DMS79 treated with DMSO at 0.1 percent for 48 hours (cell line): ENCODE results near the gene DDX18.

Experiments used
- DNase-seq: peaks from one replicate; lab custom pipeline; 2025; lab: John Stamatoyannopoulos, UW

Gene DDX18

DNA sequence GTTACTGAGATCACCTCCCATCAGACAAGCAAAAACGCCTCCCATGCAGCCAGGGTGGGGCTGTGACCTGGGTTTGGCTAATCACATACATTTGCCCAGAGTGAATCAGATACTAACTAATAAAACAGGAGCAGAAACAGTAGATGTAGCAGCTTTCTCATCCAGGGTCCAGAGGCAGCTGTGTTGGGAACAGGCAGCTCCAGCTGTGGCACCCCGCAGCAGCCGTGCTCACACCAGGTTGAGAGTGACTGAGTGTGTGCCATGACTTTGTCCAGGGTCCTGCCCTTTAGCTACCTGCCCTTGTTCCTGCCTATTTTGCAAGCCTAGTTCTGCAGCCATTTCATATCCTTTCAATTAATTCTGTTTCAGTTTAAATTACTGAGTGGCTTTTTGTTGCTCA, 20.5 kb downstream of the DDX18 start:
- DNase-seq = no peak

DNA sequence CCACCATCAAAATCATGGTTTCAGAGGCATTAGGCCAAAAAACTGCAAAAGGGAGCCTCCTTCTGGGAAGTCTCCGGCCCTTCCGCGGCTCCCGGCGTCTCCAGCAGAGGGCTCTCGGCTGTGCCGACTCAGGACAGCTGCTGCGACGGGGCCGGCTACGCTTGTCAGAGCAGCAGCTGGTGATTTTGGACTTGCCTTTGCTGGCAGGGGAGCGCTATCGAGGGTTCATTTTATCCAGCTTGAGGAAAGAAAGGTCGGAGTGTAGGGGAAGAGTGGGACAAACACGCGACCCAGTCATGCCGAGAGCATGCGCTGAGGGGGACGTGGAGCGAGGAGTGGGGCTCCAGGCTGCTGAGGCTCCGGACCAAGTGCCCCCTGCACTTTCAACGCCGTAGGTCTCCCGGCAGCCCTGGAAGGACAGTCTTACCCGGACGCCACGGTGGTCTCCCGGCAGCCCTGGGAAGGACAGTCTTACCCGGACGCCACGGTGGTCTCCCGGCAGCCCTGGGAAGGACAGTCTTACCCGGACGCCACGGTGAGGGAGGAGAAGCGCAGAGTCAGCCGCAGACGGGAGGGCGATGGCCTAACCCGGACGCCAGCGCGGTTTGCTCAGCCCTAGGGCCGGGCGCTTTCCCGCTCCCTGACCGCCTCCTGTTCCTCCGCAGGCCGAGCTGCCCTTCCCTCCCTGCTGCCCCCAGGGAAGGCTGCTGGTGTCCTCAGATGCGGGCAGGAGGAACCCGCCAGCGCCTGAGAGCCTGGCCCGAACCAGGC, 21.7 kb downstream of the DDX18 start:
- peak; percentile 35 for DNase-seq

DNA sequence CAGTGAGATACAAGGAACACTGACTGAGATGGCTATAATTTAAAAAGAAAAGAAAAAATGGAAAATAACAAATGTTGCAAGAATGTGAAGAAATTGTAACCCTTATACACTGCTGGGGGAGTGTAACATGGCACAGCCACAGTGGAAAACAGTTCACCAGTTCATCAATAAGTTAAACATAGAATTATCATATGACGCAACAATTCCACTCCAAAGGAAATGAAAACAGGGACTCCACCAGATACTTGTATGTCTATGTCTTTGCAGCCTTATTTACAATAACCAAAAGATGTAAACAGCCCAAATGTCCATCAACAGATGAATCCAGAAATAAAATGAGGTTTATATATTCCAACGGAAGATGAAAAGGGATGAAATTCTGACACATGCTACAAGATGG, 30.8 kb downstream of the DDX18 start:
- DNase-seq = no peak

DNA sequence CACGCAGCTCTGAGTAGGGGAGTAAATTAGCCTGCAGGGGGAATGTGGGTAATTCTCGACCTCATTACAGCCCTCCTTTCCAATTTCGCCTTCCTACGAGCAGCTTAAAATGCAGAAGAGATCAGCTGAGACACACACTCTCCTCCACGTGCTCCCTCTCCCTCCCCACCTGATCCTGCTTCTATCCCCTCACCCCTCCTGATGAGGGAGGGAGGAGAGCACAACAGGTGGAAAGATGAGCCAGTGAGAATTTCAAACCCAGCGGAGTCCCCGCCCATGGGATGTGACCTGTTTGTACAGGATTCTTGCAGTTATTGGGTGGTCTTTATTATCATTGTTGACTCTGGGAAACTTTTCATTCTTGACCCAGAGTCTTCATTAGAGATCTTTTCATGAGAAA, 35.5 kb downstream of the DDX18 start:
- DNase-seq = no peak

DNA sequence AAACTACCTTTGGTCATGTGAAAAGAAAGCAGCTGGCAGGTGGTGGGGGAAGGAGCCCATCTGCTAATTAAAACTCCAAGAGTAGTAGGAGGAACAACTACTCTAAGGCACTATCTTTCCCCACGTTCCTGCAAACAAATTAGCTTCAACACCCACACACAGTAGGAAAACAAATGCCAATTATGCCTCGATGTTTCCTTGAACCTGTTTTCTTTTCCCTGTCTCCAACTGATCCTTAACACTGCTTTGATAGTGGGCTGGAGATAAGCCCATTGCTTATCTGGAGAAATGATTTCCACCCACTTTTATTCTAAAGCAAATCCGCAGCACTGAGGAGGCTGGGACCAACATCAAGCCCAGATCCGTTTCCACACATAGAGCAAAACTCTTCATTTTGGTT, 36.0 kb downstream of the DDX18 start:
- no peak for DNase-seq

DNA sequence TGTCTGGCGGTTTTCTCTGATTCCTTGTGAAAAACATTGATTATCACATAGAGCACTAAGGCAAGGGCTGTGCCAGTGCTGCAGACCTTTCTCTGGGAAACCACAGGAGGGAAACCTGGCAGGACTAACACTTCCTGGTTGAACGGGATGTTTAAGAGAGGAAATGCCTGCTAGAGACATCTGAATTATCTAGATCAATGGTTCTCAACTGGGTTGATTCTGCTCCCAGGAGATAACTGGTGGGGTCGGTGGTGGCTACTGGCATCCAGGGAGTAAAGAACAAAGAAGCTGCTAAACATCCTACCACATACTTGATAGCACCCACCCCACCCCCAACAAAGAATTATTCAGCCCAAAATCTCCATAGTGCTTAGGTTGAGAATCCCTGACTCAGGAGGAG, 37.5 kb downstream of the DDX18 start:
- DNase-seq = no peak

DNA sequence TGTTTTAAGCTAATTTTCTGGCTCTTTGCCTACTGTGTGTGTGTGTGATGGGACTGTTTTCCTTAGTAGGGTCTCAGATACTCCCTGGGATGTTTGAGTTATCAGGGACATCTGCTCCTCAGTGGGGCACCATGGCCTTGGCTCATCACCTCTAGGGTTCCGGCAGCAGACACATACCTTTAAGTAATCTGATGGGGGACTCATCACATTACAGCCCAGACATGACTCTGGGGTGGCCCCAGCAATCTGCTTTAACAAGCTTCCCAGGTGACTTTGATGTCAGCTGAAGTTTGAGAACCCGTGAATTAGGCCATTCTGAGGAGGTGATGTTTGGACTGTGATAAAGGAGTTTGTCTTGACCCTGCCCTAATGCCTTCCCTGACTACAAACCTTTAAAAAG, 38.8 kb downstream of the DDX18 start:
- DNase-seq = no peak

DNA sequence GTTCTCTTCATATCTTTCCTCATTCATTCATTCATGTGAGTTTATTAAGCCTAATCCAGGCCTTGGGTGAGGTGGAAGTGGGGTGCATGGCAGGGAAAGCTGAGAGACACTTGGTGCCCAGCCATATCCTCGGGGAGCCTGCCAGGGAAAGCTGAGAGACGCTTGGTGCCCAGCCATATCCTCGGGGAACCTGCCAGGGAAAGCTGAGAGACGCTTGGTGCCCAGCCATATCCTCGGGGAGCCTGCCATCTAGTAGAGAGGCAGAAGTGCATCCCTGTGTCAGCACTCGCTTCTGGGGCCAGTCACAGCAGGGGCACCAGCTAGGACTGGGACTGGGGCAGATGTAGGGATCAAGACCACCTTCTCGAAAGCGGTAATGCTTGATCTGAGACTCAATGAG, 39.4 kb downstream of the DDX18 start:
- DNase-seq = no peak

DNA sequence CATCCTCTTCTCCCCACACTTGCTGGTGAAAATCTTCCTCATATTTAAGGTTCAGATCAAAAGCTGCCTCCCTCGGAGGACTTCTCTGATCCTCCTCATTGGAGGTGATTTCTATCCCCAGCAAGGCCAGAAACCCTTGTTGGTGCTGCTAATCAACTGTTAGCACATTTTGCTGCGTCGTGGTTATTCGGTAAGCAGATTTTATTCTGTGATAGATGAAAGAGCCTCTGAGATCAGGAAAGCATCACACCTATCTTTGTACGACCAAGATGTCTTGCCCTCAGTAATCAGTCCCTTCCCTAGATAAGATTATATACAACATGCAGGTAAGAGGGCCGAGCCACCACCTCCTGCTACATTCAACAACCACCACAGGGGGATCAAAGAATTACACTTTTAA, 40.1 kb downstream of the DDX18 start:
- no peak for DNase-seq

DNA sequence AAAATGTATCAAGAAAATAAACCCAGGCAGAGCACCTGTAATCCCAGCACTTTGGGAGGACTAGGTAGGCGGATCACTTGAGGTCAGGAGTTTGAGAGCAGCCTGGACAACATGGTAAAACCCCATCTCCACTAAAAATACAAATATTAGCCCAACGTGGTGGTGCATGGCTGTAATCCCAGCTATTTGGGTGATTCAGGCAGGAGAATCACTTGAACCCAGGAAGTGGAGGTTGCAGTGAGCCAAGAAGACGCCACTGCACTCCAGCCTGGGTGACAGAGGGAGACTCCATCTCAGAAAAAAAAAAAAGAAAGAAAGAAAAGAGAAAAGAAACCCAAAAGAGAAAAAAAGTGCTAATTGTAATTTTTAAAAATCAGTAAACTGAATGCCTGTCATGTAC, 41.4 kb downstream of the DDX18 start:
- no peak for DNase-seq

DNA sequence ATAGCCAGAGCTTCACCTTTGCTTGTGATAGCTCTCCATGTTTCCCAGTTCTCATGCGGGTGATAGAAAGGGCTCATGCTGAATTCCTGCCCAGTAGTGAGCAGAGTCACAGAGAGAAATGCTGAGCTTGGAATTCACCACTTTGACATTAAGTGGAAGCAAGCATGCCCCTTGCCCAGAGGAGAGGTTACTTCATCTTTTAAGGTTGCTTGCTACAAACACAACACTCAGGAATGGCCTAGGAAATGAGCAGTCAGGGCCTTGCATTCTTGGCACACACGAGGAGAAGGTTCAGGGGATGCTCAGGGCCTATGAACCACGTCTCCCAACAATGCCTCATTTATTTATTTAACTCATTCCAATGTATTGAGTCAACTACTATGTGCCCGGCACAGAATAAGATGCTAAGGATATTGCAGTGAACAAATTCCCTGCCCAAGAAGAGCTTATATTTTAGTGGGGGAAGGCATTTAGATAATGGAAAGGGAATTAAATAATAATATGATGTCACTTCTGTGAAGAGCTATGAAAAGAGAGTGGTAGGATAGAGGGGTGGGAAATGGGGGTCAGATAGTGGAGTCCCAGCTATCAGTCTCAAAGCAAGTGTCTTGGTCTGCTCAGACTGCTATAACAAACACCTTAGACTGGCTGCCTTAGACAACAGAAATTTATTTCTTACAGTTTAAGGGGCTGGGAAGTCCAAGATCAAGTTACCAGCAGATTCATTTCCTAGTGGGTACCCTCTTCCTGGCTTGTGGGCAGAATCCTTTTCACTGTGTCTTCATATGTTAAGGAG, 42.1 kb downstream of the DDX18 start:
- no peak for DNase-seq

DNA sequence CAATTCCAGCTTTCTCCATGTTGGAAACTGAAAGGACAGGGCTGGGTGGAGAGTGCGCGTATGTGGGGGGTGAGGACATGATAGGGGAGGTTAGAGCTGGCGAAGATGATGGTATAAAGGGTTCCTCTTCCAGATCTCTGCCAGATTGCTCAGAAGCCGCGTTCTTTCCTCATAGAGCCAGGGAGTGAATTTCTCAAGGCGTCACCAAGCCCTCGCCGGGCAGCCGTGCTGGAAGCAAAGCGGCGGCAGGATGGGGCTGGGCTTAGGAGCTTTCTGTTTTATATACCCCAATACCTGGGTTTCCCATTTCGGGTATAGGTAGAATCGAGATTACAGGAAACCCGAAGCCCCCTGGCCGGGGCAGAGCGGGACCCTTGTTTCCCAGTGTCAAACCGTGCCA, 43.8 kb downstream of the DDX18 start:
- no peak for DNase-seq

DNA sequence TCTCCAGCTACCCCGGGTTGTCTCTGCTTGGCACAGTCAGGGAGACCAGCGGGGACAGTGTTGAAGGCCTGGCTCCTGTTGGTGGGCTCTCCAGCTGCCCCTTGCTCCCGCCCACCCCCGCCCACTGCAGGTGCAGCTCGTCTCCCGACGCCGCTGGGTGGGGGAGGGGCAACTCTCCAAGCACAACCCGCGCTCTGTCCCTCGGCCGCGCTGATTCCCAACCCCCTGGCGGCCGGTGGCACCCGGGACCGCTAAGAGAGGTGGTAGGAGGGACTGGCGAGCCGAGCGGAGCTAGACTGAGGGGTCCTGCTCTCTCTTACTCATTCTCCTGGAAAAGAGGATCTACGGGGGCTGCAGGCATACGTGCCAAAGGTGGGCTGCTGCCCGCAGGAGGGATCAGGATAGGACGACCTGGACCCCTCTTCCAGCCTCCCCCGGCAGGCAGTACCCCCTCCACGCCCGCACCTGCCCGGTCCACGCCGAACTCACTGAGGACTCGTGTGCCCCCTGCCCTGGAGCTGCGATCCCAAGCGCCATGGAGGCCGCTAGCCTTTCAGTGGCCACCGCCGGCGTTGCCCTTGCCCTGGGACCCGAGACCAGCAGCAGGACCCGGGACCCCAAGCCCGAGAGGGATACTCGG, 44.5 kb downstream of the DDX18 start:
- no peak for DNase-seq

DNA sequence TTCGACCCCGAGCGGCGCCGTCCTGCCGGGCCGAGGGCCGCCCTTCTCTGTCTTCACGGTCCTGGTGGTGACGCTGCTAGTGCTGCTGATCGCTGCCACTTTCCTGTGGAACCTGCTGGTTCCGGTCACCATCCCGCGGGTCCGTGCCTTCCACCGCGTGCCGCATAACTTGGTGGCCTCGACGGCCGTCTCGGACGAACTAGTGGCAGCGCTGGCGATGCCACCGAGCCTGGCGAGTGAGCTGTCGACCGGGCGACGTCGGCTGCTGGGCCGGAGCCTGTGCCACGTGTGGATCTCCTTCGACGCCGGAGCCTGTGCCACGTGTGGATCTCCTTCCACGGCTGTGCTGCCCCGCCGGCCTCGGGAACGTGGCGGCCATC, 45.0 kb downstream of the DDX18 start:
- DNase-seq = no peak

DNA sequence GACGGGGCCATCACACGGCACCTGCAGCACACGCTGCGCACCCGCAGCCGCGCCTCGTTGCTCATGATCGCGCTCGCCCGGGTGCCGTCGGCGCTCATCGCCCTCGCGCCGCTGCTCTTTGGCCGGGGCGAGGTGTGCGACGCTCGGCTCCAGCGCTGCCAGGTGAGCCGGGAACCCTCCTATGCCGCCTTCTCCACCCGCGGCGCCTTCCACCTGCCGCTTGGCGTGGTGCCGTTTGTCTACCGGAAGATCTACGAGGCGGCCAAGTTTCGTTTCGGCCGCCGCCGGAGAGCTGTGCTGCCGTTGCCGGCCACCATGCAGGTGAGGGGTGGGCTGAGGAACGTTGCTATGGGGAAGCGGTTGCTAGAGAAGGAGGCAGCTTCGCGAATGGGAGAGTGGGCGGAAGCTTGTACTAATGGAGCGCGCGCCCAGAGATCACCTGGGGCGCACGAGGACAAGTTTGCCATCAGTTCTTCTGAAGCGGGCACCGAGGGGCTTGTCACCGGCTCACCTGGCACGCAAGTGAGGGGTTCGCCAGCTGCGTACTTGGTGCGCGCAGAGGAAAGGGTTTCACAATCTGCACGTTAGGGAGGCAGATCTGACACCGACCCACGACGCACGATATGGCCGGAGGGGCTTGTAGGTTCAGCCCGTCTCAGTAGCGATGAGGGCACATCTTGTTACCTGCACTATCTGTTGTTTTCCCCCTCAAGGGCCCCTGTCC, 45.6 kb downstream of the DDX18 start:
- no peak for DNase-seq

DNA sequence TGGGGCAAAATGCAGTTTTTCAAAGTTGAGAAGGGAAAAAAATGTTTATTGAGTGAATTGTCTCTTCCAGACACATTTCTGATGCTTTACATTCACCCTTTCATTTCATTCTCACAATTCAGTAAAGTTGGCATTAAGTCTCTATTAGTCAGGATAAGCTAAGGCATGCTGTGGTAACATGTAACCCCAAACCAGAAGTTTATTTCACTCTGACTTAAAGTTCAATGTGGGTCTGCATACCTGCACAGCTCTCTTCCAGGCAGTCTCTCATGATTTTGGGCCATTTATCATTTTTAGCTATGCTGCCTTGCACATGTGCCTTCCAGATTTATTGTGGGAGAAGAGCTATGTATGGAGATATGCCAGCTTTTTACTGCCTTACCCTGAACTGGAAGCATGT, 48.0 kb downstream of the DDX18 start:
- DNase-seq = no peak

DNA sequence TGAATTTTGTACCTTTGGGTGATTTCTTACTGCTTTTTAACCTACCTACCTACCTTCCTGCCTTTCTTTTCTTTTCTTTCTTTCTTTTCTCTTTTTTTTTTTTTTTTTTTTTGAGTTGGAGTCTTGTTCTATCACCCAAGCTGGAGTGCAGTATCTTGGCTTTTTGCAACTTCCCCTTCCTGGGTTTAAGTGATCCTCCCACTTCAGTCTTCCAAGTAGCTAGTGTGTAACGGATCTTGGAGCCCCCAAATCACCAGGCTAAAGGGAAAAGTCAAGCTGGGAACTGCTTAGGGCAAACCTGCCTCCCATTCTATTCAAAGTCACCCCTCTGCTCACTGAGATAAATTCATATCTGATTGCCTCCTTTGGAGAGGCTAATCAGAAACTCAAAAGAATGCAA, 61.3 kb downstream of the DDX18 start:
- DNase-seq = no peak

DNA sequence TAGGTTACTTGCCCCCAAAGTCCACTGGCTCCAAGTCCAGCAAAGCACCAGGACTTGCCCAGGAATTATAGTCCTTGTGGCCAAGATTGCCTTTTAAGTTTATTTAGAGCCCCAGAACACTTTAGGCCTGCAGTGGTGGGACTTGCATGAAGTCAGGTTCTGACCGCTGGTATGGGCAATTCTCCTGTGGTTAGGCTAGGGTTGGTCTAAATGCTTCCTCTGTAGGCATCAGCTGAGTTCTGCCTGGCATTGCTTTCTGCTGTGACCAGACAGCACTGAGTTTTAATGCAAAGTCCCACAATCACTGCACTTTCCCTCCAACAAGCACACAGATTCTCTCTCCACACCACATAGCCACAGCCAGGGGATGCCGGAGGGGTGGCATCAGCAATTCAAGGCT, 64.5 kb downstream of the DDX18 start:
- no peak for DNase-seq
